Transverse colon (tissue), 4 donors: ENCODE data around the gene ATRX. TPM values are rescaled to one million over a fixed set of nuclear protein-coding genes. Genes with fewer than 3 reads are reported as not detected.

ENCODE experiments used
- DNase-seq: peaks from one replicate; pipeline ENCODE4 v3.0.0-alpha.2; 2019
- H3K27ac ChIP-seq, 4 donors: fragments of 200-600 bp; sonication (generic); 2 replicates each; pipeline ENCODE4 v1.5.1; 2016 to 2018; ENCODE audit warnings: inconsistent platforms in 4 of 4
- H3K27me3 ChIP-seq: fragments of 200-600 bp; sonication (generic); 2 replicates; pipeline ENCODE4 v1.5.1; 2017; ENCODE audit warnings: inconsistent platforms
- H3K36me3 ChIP-seq, 4 donors: fragments of 200-600 bp; sonication (generic); 2 replicates each; pipeline ENCODE4 v1.5.1; 2017 to 2019; ENCODE audit warnings: inconsistent platforms in 4 of 4
- H3K4me1 ChIP-seq, 4 donors: fragments of 200-600 bp; sonication (generic); 2 replicates each; pipeline ENCODE4 v1.5.1; 2017 to 2020; ENCODE audit warnings: inconsistent platforms in 4 of 4
- H3K4me3 ChIP-seq, 4 donors: fragments of 200-600 bp; sonication (generic); 1 replicate in 1 of 4; 2 replicates in 3 of 4; pipeline versions ENCODE4 v1.5.1 to v1.6.1; 2017 to 2019; ENCODE audit warnings: inconsistent platforms in 4 of 4
- H3K9me3 ChIP-seq, 2 donors: fragments of 200-600 bp; sonication (generic); 2 replicates each; pipeline ENCODE4 v1.5.1; 2017 to 2019; ENCODE audit warnings: inconsistent platforms in 2 of 2
- EP300 ChIP-seq: sonication (generic); formaldehyde crosslinking; IDR thresholded peaks from one replicate; pipeline ENCODE4 v1.6.1; 2017; ENCODE audit warnings: antibody characterized with exemption, low read depth
- POLR2A ChIP-seq: fragments of 450-650 bp; IDR thresholded peaks from one replicate; pipeline ENCODE4 v1.6.1; 2016; ENCODE audit warnings: antibody characterized with exemption, mild to moderate bottlenecking, moderate library complexity
- POLR2AphosphoS5 ChIP-seq, 3 donors: sonication (generic); formaldehyde crosslinking; IDR thresholded peaks; one replicate each; pipeline ENCODE4 v1.6.1; 2016; ENCODE audit warnings: antibody characterized with exemption in 3 of 3
- WGBS, 2 donors: methylation state at CpG; one replicate each; pipeline ENCODE4 v1.1.5; 2018; ENCODE audit warnings: low coverage in 1 of 2; 5-methylcytosine and 5-hydroxymethylcytosine counted together
- in situ Hi-C, 4 donors: fragments of 200-750 bp; cut with MboI; loops; one replicate each; pipeline versions ENCODE4 v1.15.0 to v1.15.1; 2017; ENCODE audit warnings: low sequenced_read_pairs in 3 of 4, low pct_ligation_motif_present in 1 of 4, low pct_unique_long_range_greater_than_20kb in 1 of 4
- intact Hi-C: fragments of 100-400 bp; cut with DNase I; formaldehyde crosslinking; loops from one replicate; pipeline ENCODE4 v1.15.1; 2023; ENCODE audit warnings: low total_unique reads
- total RNA-seq, 4 donors: library from RNA; depleted of rRNA; stranded (reverse); fragments of >200 nt; gene quantifications; one replicate each; pipeline ENCODE4 v1.1.0, GENCODE V29; 2016
- TF ChIP-seq, protein P1 (sequence below), 5 experiments: fragments of 200-600 bp in 3 of 5; fragments of 450-650 bp in 2 of 5; sonication (generic) in 3 of 5; IDR thresholded peaks; 1 replicate in 2 of 5; 2 replicates in 3 of 5; pipeline ENCODE4 v1.5.1; 2016 to 2017; ENCODE audit warnings: antibody characterized with exemption in 5 of 5, inconsistent platforms in 3 of 5, mild to moderate bottlenecking in 2 of 5, moderate library complexity in 1 of 5

Gene ATRX
- total RNA-seq, 4 donors from 2014 or later, result 57.9 to 547 (median 74.5) TPM

DNA sequence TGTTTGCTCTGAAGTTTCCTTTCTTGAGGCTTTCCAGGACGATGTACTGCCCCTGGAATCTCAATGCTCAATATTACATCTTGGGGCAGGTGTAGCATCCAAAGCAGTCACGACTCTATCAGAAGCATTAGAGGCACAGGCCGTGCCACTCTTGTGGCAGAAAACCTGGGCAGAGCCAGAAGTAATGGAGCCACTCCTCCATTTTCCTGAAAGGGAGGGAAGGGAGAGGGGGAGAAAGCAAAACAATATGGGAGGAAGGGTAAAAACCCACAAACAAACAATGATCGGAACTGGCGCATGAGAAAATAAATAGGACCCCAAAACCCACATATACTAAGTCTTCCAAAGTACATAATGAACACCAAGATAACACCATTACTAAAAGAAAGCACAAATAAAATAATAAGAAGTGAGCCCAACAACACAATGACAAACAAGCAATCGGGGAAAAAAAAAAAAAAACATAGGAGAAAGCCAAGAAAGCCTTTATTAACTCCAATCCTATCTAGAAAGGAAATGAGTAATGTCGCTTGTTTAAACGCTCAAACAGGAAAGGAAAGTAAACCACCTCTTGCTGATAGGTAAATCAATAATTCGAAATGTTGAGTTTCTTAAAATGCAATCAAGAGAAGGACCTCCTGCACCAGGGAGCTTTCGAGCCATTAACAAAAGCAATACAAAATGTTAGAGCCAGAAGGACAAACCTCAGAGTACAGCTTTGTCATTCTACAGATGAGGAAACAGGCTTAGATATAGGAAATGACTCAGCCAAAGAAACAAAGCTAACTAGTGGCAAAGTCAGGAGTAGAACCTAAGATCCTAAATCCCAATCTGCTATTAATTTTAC is 117.4 kb downstream of the ATRX start:
- Histone ChIP-seq H3K36me3 (no peaks in the 10 kb centered on the region), H3K9me3 (no peaks in the 10 kb centered on the region), H3K4me3 (no peak overlapping the region), H3K4me1 (no peaks in the 10 kb centered on the region), H3K27ac (no peak overlapping the region), H3K27me3 (no peaks in the 10 kb centered on the region)
- in situ Hi-C loops, result no loop called here
- DNase-seq, result no peak
- intact Hi-C loops, result no loop called here
- TF ChIP-seq EP300, result no peak
- TF ChIP-seq POLR2AphosphoS5 (IDR thresholded peaks at IDR 0.05), result no peak
- TF ChIP-seq POLR2A, result no peak
- TF ChIP-seq, protein P1, sequence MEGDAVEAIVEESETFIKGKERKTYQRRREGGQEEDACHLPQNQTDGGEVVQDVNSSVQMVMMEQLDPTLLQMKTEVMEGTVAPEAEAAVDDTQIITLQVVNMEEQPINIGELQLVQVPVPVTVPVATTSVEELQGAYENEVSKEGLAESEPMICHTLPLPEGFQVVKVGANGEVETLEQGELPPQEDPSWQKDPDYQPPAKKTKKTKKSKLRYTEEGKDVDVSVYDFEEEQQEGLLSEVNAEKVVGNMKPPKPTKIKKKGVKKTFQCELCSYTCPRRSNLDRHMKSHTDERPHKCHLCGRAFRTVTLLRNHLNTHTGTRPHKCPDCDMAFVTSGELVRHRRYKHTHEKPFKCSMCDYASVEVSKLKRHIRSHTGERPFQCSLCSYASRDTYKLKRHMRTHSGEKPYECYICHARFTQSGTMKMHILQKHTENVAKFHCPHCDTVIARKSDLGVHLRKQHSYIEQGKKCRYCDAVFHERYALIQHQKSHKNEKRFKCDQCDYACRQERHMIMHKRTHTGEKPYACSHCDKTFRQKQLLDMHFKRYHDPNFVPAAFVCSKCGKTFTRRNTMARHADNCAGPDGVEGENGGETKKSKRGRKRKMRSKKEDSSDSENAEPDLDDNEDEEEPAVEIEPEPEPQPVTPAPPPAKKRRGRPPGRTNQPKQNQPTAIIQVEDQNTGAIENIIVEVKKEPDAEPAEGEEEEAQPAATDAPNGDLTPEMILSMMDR (IDR thresholded peaks at IDR 0.05), result no peak
- 76 to 100% methylated on average over 2 to 10 of the region's 10 CpGs for WGBS, 2 donors

DNA sequence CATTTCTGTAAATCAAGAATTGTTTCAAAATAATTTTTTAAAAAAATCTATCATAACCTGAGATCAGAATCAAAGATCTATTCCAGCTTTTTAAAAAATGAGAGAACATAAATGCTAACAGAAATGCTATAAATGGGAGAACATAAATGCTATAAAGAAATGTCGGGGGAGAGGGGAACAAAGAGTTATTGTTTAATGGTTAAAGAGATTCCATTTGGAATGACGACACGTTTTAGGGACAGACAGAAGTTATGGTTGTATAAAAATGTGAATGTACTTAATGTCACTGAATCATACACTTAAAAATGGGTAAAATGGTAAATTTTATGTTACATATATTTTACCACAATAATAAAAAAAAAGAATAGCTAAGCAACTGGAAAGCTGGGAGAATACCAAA is 127.1 kb downstream of the ATRX start:
- H3K27ac ChIP-seq, result no peak overlapping the region
- no peak overlapping the region for H3K4me3 ChIP-seq
- TF ChIP-seq, protein P1 (IDR thresholded peaks at IDR 0.05), result no peak
- no peaks in the 10 kb centered on the region for H3K36me3 ChIP-seq
- no peaks in the 10 kb centered on the region for H3K4me1 ChIP-seq
- no peaks in the 10 kb centered on the region for H3K27me3 ChIP-seq
- intact Hi-C loops (no loop called here), in situ Hi-C loops (no loop called here)
- no peaks in the 10 kb centered on the region for H3K9me3 ChIP-seq
- DNase-seq, result no peak
- WGBS, 2 donors, result 35 to 51% methylated on average over 3 of the region's 3 CpGs

DNA sequence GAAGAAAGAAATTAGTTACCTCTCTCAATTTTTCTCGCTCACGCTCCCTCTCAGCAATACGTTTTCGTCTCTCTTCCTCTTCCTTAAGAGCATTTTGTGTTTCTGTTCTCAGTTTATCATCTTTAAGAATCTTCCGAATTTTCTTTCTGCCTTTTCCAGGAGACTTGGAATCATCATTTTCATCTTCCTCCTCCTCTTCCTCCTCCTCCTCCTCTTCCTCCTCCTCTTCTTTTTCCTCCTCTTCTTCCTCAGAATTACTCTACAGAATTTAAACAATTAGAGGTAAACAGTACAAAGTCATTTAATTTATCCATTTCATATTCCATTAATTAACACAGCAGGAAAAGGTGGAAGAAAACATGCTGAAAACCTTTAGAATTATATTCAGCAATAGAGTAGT is 133.9 kb downstream of the ATRX start:
- H3K27ac ChIP-seq, result no peak overlapping the region
- no peaks in the 10 kb centered on the region for H3K27me3 ChIP-seq
- in situ Hi-C loops, result no loop called here
- H3K4me3 ChIP-seq, result no peak overlapping the region
- DNase-seq, result no peak
- WGBS, 2 donors, result 91 to 95% methylated on average over 4 to 5 of the region's 5 CpGs
- no peaks in the 10 kb centered on the region for H3K9me3 ChIP-seq
- intact Hi-C loops, result no loop called here
- H3K36me3 ChIP-seq, result no peaks in the 10 kb centered on the region
- no peak for TF ChIP-seq EP300
- TF ChIP-seq, protein P1 (IDR thresholded peaks at IDR 0.05), result no peak
- no peak for TF ChIP-seq POLR2AphosphoS5 (IDR thresholded peaks at IDR 0.05)
- no peak for TF ChIP-seq POLR2A
- no peaks in the 10 kb centered on the region for H3K4me1 ChIP-seq

DNA sequence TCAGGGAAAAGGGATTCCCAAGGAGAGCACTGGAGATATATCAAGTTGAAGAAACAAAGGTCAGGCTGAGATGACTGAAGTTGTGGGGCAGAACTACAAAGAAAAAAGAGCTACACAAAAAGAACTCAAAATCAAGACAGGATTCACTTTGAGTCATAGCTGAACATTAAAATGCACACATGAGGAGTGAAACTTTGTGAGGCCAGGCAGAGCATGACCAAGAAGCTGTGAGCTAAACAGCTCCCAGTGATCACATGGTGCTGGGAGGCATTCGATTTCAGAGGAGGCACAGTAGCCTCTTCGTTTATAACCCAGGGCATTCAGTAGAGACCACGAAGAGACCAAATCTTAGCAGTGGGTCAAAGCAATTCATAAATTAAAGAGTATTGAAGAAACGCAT is 145.3 kb downstream of the ATRX start:
- H3K27ac ChIP-seq, result no peak overlapping the region
- no peak for TF ChIP-seq POLR2A
- TF ChIP-seq POLR2AphosphoS5 (IDR thresholded peaks at IDR 0.05), result no peak
- TF ChIP-seq, protein P1 (IDR thresholded peaks at IDR 0.05), result no peak
- no peak for TF ChIP-seq EP300
- in situ Hi-C loops (loop anchor here in 1 of 4 donors (25.0 kb wide), 1 partner anchor 247 kb away; the partner anchor contains the start of genes COX7B and MAGT1), intact Hi-C loops (no loop called here)
- no peak overlapping the region for H3K4me3 ChIP-seq
- 84% methylated on average over 4 of the region's 4 CpGs; no CpG with 5 or more reads in 1 of the 2 donors for WGBS, 2 donors
- no peaks in the 10 kb centered on the region for H3K36me3 ChIP-seq
- DNase-seq, result no peak
- H3K9me3 ChIP-seq, result no peaks in the 10 kb centered on the region
- H3K27me3 ChIP-seq, result no peaks in the 10 kb centered on the region
- no peaks in the 10 kb centered on the region for H3K4me1 ChIP-seq
